ENCODE measurements around the gene TOGARAM1.

GRCh38 chr14:44989497-44990440 is 27.8 kb downstream of the TOGARAM1 start:
- TF ChIP-seq JUN (CRISPR knock-in tag; IDR thresholded peaks at IDR 0.05) (no peak), CTCF (IDR thresholded peaks at IDR 0.05) (no peak), ESRRA (CRISPR knock-in tag; IDR thresholded peaks at IDR 0.05; ENCODE audit: borderline replicate concordance) (no peak), MXD4 (CRISPR knock-in tag; IDR thresholded peaks at IDR 0.05; ENCODE audit: borderline replicate concordance) (no peak), ELF4 (CRISPR knock-in tag; IDR thresholded peaks at IDR 0.05; ENCODE audit: low read depth) (no peak), IRF2 (CRISPR knock-in tag; IDR thresholded peaks at IDR 0.05; ENCODE audit: borderline replicate concordance, low read depth) (no peak), SP1 (CRISPR knock-in tag; conservative IDR thresholded peaks at IDR 0.05) (no peak), TEAD4 (CRISPR knock-in tag; IDR thresholded peaks at IDR 0.05) (no peak), CREB1 (CRISPR knock-in tag; IDR thresholded peaks at IDR 0.05) (no peak)
- TF ChIP-seq, protein P1, sequence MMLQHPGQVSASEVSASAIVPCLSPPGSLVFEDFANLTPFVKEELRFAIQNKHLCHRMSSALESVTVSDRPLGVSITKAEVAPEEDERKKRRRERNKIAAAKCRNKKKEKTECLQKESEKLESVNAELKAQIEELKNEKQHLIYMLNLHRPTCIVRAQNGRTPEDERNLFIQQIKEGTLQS (CRISPR knock-in tag; conservative IDR thresholded peaks at IDR 0.05): no peak
- TF ChIP-seq, protein P2, sequence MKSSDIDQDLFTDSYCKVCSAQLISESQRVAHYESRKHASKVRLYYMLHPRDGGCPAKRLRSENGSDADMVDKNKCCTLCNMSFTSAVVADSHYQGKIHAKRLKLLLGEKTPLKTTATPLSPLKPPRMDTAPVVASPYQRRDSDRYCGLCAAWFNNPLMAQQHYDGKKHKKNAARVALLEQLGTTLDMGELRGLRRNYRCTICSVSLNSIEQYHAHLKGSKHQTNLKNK (CRISPR knock-in tag; IDR thresholded peaks at IDR 0.05): no peak
- TF ChIP-seq, protein P3, sequence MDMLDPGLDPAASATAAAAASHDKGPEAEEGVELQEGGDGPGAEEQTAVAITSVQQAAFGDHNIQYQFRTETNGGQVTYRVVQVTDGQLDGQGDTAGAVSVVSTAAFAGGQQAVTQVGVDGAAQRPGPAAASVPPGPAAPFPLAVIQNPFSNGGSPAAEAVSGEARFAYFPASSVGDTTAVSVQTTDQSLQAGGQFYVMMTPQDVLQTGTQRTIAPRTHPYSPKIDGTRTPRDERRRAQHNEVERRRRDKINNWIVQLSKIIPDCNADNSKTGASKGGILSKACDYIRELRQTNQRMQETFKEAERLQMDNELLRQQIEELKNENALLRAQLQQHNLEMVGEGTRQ (CRISPR knock-in tag; IDR thresholded peaks at IDR 0.05): no peak

All from WTC11 (cell line).